Mucosa of rectum (tissue), 2 donors: ENCODE results near the gene PRR7.

Source experiments
- H3K27ac ChIP-seq, 2 donors: one replicate each; pipeline ENCODE4 v1.7.0; 2013; ENCODE audit warnings: inconsistent platforms in 2 of 2, low read depth in 2 of 2, low read length in 2 of 2
- H3K27me3 ChIP-seq, 2 donors: one replicate each; pipeline ENCODE4 v1.7.0; 2013; ENCODE audit warnings: low read length in 2 of 2; ENCODE audit not compliant: control insufficient read depth in 2 of 2, insufficient read depth in 2 of 2
- H3K36me3 ChIP-seq, 2 donors: one replicate each; pipeline ENCODE4 v1.7.0; 2013; ENCODE audit warnings: low read length in 2 of 2; ENCODE audit not compliant: control insufficient read depth in 2 of 2, insufficient read depth in 2 of 2
- H3K4me1 ChIP-seq, 2 donors: one replicate each; pipeline ENCODE4 v1.7.0; 2013; ENCODE audit warnings: low read length in 2 of 2, mild to moderate bottlenecking in 1 of 2; ENCODE audit not compliant: control insufficient read depth in 2 of 2, insufficient read depth in 2 of 2
- H3K4me3 ChIP-seq, 2 donors: one replicate each; pipeline ENCODE4 v1.7.0; 2013; ENCODE audit warnings: low read length in 2 of 2
- H3K9ac ChIP-seq, 2 donors: one replicate each; pipeline ENCODE4 v1.7.0; 2013; ENCODE audit warnings: low read length in 2 of 2, low read depth in 1 of 2, mild to moderate bottlenecking in 1 of 2
- H3K9me3 ChIP-seq, 2 donors: one replicate each; pipeline ENCODE4 v1.7.0; 2013; ENCODE audit warnings: low read length in 2 of 2; ENCODE audit not compliant: control insufficient read depth in 2 of 2
- donor health status: healthy.
- donor health status: Normal muscosa, but diverticular disease.

PRR7 gene

DNA sequence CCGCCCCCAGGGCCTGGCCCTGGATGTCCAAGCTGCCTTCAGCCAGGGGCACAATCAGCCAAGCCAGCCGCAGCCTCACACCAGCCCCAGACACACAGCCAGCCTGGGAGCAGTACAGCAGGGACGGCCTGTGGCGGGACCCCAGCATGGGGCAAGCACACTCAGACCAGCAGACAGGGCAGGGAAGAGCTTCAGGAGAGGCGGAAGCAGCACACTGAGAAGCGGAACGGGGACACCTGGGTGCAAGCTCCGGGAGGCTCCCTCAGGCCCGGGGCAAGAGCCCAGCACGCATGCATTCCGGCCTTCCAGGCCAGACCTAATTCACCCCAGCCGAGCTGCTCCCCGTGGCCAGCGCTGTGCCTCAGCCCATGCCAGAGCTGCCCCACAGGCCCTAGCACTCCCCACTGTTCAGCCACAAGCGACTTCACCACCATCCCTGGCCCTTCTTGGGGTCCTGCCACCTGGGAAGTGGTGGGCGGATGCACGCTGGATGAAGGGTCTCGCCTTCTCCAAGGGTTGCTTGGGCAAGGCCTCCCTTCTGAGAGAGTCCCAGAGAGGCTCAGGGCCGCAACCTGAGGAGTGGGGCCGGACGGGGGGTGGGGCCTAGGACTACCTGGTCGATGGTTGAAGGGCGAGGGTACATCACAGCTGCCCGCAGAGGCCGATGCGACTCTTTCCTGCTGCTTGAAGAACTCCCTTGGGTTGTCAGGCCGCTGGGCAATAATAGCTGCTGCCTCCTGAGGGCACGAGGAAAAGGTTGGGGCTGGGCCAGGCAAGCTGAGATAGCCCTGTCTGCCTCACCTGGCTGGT, 13.4 kb downstream of the PRR7 start:
- Histone ChIP-seq H3K4me1 (peaks cover 11 to 12% of the 10 kb centered on the region in 2 donors), H3K36me3 (no peaks in the 10 kb centered on the region), H3K27me3 (no peaks in the 10 kb centered on the region), H3K9me3 (no peaks in the 10 kb centered on the region), H3K4me3 (no peak overlapping the region), H3K27ac (no peak overlapping the region), H3K9ac (no peak overlapping the region)

DNA sequence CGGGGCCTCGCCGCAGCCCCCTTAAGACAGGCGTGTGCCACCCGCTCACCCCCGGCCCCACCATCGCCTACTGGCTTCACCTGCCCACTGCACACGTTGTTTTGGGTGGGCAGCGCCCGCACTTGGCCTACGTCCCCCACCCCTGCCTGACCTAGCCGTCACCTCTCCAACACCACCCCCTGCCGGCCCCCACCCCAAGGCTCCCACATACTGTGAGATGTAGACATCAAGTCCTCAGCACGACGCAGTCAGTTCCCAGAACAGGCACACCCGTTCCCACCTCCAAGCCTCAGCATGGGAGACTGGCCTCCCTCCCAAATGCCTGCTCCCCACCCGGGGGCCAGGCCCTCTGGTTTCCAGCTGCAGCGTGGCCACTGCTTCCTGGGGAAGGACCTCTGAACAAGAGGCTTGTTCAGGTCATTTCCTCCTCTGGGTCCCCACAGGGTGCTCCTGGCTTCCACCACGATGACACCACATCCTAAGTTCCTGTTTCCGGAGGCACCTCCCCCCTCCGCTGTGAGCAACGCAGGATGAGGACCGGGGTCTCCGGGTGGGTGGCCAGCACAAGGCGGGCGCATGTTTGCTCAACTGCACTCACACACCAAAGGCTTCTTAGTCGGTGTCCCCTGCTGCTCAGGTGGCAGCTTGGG, 15.5 kb downstream of the PRR7 start:
- Histone ChIP-seq H3K27me3 (no peaks in the 10 kb centered on the region), H3K9ac (no peak overlapping the region), H3K27ac (no peak overlapping the region), H3K36me3 (peaks cover 0 to 4% of the 10 kb centered on the region in 2 donors), H3K4me3 (no peak overlapping the region), H3K9me3 (no peaks in the 10 kb centered on the region), H3K4me1 (no peaks in the 10 kb centered on the region)

DNA sequence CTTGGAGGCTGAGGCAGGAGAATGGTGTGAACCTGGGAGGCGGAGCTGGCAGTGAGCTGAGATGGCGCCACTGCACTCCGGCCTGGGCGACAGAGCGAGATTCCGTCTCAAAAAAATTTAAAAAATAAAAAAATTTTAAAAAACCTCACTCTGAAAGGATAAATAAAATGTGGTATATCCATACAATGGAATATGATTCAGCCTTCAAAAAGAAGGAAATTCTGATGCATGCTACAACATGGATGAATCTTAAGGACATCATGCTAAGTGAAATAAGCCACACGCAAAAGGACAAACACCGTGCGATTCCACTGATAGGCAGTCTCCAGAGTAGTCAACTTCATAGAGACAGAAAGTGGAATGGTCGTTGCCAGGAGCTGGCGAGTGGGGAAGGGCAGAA, 18.4 kb downstream of the PRR7 start:
- Histone ChIP-seq H3K4me3 (no peak overlapping the region), H3K36me3 (peaks cover 0 to 4% of the 10 kb centered on the region in 2 donors), H3K9ac (no peak overlapping the region)

DNA sequence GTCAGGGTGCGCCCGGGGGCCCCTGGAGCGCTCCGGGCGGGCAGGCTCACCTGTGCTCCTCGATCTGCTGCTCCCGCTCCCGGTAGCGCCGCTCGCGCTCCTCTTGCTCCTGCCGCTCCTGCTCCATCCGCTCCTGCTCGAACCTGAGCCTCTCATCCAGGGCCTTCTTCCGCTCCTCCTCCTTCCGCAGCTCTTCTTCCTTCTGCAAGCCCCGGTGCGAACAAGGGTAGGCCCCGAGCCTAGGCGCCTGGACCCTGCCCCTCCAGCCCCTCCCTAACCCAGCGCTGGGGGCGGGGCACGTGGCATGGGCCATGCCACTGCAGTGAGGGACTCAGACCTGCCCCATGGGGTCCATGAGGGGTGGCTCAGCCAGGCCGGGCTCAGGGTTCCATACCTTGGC, 20.2 kb downstream of the PRR7 start:
- Histone ChIP-seq H3K4me1 (peaks cover 0 to 7% of the 10 kb centered on the region in 2 donors), H3K36me3 (peaks cover 0 to 4% of the 10 kb centered on the region in 2 donors)

More for the DNA sequence above, 18.4 kb downstream of the PRR7 start:
- no peaks in the 10 kb centered on the region for H3K27me3 ChIP-seq
- H3K27ac ChIP-seq: no peak overlapping the region
- no peaks in the 10 kb centered on the region for H3K4me1 ChIP-seq
- H3K9me3 ChIP-seq: no peaks in the 10 kb centered on the region

GRCh38 chr5:177467436-177467835, 20.8 kb downstream of the PRR7 start:
- Histone ChIP-seq H3K27me3 (peaks cover 0 to 3% of the 10 kb centered on the region in 2 donors), H3K9me3 (no peaks in the 10 kb centered on the region), H3K9ac (no peak overlapping the region), H3K4me1 (peaks cover 5 to 11% of the 10 kb centered on the region in 2 donors), H3K4me3 (no peak overlapping the region), H3K36me3 (peaks cover 0 to 4% of the 10 kb centered on the region in 2 donors), H3K27ac (no peak overlapping the region)

More for the DNA sequence above, 20.2 kb downstream of the PRR7 start:
- H3K9me3 ChIP-seq: no peaks in the 10 kb centered on the region
- H3K9ac ChIP-seq: no peak overlapping the region
- peaks cover 0 to under 1% of the 10 kb centered on the region in 2 donors for H3K27me3 ChIP-seq
- no peak overlapping the region for H3K4me3 ChIP-seq
- no peak overlapping the region for H3K27ac ChIP-seq

- Histone ChIP-seq H3K4me1 (peaks cover 8 to 12% of the 10 kb centered on the region in 2 donors), H3K4me3 (no peak overlapping the region), H3K27me3 (peaks cover 0 to 3% of the 10 kb centered on the region in 2 donors), H3K9ac (no peak overlapping the region), H3K36me3 (peaks cover 0 to 4% of the 10 kb centered on the region in 2 donors), H3K27ac (no peak overlapping the region), H3K9me3 (no peaks in the 10 kb centered on the region)
Observed at GRCh38 chr5:177468329-177468684, 21.7 kb downstream of the PRR7 start.

GRCh38 chr5:177468685-177469628, 22.3 kb downstream of the PRR7 start:
- H3K9ac ChIP-seq: no peak overlapping the region
- H3K27ac ChIP-seq: no peak overlapping the region

GRCh38 chr5:177469750-177470525, 23.3 kb downstream of the PRR7 start:
- H3K9me3 ChIP-seq: no peaks in the 10 kb centered on the region
- H3K36me3 ChIP-seq: peaks cover 0 to 4% of the 10 kb centered on the region in 2 donors
- peaks cover 8 to 12% of the 10 kb centered on the region in 2 donors for H3K4me1 ChIP-seq
- no peak overlapping the region for H3K9ac ChIP-seq
- H3K27ac ChIP-seq: no peak overlapping the region
- no peak overlapping the region for H3K4me3 ChIP-seq
- H3K27me3 ChIP-seq: peaks cover 0 to 3% of the 10 kb centered on the region in 2 donors

More at GRCh38 chr5:177468685-177469628, 22.3 kb downstream of the PRR7 start:
- Histone ChIP-seq H3K27me3 (peaks cover 0 to 3% of the 10 kb centered on the region in 2 donors), H3K36me3 (peaks cover 0 to 4% of the 10 kb centered on the region in 2 donors), H3K4me1 (peaks cover 8 to 12% of the 10 kb centered on the region in 2 donors), H3K9me3 (no peaks in the 10 kb centered on the region), H3K4me3 (no peak overlapping the region)

- Histone ChIP-seq H3K4me1 (peaks cover 8 to 12% of the 10 kb centered on the region in 2 donors), H3K4me3 (no peak overlapping the region), H3K27ac (no peak overlapping the region), H3K9me3 (no peaks in the 10 kb centered on the region), H3K36me3 (no peaks in the 10 kb centered on the region), H3K27me3 (peaks cover 0 to 3% of the 10 kb centered on the region in 2 donors), H3K9ac (no peak overlapping the region)
Observed at GRCh38 chr5:177470759-177471536, 24.3 kb downstream of the PRR7 start.
